NK-92 (cell line): ENCODE results near the gene CLSTN1.
"Not testable (repeated sequence)": the region's sequence is repeated elsewhere in the genome, so short reads cannot be mapped to it uniquely, and the experiment has no call there.

ENCODE experiments used
- DNase-seq: peaks from one replicate; lab custom pipeline; 2025; ENCODE audit not compliant: unreplicated experiment; lab: John Stamatoyannopoulos, UW

Gene CLSTN1

GRCh38 chr1:9801909-9802308 lies 21.9 kb downstream of the CLSTN1 start:
- DNase-seq = no peak

GRCh38 chr1:9798236-9799130 lies 25.3 kb downstream of the CLSTN1 start:
- DNase-seq = no peak

GRCh38 chr1:9797049-9797448 lies 26.7 kb downstream of the CLSTN1 start:
- DNase-seq = no peak

DNA sequence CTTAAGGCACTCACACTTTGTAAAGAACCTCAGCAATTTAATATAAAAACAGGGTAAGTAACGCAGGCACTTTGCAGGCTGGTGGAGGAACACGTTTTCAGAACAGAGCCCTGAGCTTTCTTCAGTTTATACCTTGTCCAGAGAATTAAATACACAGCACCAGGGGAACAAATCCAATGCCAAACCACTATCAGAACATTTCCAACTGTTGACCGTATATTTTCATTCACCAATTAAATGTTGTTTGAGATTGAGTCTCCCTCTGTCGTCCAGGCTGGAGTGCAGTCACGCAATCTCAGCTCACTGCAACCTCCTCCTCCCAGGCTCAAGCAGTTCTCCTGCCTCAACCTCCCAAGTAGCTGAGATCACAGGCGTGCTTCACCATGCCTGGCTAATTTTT lies 29.7 kb downstream of the CLSTN1 start:
- no peak for DNase-seq

GRCh38 chr1:9793291-9793690 lies 30.5 kb downstream of the CLSTN1 start:
- DNase-seq = no peak

- DNase-seq = no peak
Measured at GRCh38 chr1:9792156-9793042, 31.4 kb downstream of the CLSTN1 start.

DNA sequence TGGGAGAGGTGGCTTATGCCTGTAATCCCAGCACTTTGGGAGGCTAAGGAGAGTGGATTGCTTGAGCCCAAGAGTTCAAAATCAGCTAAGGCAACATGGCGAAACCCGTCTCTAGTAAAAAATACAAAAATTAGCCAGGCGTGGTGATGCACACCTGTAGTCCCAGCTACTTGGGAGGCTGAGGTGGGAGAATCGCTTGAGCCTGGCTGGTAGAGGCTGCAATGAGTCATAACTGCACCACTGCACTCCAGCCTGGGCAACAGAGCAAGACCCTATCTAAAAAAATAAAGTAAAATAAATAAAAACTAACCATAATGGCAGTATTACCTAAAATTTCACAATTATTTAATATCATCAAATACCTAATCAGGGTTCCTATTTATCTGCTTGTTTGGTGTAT lies 34.1 kb downstream of the CLSTN1 start:
- not testable (repeated sequence) for DNase-seq

DNA sequence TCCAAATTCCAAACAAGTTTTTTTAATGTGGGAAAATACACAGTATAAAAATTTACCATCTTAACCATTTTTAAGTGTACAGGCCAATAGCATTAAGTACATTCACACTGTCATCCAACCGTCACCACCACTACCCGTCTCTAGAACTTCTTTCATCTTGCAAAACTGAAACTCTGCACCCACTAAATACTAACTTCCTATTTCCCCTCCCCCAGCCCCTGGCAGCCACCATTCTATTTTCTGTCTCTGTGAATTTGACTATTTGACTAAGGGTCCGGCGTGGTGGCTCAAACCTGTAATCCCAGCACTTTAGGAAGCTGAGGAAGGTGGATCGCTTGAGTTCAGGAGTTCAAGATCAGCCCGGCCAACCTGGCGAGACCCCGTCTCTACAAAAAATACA lies 36.1 kb downstream of the CLSTN1 start:
- DNase-seq = no peak

DNA sequence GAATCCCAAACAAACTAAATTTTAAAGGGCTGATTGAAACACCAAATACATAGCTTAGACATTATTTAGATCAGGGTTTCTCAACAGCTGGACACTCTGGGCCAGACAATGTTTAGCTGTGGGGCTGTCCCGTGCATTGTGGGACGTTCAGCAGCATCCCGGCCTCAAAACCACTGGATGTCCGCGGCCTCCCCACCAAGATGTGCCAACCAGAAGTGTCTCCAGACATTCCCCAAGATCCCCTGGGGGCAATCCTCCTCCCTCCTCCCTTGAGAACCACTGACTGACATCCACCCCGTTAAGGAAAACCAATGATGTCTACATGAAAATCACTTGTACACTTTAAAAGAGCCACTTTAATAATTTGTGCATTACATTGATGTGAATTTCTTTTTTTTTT lies 38.4 kb downstream of the CLSTN1 start:
- no peak for DNase-seq

DNA sequence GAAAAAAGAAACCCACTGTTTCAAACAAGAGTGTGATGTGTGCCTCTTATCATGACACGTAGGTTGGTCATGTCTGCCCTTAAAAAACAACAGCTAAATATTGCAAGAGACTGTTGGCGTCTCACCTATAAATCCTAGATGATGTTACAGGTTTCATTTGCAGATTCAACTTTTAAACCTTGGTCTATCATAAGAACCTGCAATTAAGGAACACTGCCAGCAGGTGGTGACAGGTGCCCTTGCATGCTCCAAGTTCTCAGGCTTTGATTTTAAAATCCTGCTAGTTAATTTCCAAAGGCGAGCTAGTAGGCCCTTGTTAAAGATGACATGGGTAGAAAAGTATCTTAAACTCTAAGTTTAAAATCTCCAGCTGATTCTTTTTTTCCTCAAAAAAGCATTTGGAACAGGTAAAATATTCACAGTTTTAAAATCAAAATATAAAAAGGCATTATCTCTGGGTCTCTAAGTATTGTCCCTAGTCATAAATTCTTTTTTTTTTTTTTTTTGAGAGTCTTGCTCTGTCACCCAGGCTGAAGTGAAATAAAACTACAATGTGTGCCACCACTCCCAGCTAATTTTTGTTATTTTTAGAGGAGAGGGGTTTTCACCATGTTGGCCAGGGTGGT lies 39.1 kb downstream of the CLSTN1 start:
- DNase-seq = no peak

- no peak for DNase-seq
Measured at GRCh38 chr1:9782897-9783296, 40.9 kb downstream of the CLSTN1 start.

GRCh38 chr1:9782116-9782751 lies 41.5 kb downstream of the CLSTN1 start:
- no peak for DNase-seq

DNA sequence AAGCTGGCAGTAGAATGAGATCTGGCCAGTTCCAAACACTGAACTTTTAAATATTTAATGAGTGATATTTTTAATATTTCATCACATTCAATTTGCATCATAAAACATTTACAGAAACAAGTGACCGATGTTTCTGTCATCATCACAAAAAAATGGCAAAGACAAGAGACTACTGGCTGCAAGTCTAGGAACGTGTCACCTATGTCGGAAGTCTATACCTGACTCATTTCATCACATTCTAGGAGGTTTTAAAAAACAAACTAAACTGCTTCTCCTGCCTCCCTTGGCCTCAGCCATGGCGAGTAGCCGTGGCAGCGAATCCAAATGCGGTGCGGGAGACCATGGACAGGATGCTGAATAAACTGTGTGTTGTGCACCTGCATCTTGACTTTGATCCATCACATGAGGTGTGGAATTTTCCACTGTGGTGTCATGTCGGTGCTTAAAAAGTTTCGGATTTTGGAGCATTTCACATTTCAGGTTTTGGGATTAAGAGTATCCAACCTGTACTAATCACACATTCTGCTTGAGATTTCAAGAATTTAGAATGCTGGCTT lies 43.1 kb downstream of the CLSTN1 start:
- no peak for DNase-seq

DNA sequence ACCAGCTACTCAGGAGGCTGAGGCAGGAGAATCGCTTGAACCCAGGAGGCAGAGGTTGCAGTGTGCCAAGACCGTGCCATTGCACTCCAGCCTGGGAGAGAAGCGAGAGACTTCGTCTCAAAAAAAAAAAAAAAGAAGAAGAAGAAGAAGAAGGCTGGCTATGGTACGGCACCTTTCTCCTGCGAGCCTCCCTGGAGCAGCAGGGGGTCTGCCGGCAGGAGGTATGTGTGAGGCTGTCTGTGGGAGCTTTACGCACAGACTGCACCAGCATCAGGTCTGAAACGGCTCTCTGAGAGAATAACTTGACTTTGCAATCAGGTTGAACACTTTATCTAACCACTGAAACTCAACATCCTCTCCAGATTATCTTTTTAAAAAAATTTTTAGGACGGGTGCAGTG lies 44.9 kb downstream of the CLSTN1 start:
- DNase-seq = no peak

- no peak for DNase-seq
Measured at GRCh38 chr1:9776685-9777084, 47.1 kb downstream of the CLSTN1 start.

GRCh38 chr1:9774712-9775679 lies 48.8 kb downstream of the CLSTN1 start:
- DNase-seq = no peak

GRCh38 chr1:9770298-9770697 lies 53.5 kb downstream of the CLSTN1 start:
- no peak for DNase-seq

DNA sequence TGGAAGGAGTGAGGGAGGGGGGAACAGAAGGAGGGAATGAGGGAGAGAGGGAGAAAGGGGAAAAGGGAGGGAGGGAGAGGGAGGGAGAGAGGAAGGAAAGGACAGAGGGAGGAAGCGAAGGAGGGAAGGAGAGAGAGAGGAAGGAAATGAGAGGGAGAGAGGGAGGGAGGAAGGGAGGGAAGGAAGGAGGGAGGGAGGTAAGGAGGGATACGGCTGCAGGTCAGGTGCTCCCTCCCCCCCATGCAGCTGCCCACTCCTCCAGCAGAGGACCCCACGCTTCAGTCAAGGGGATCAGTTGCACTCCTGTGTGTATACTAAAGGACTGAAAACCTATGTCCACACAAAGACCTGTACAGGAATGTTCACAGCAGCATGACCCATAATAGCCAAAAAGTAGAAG lies 54.8 kb downstream of the CLSTN1 start:
- no peak for DNase-seq

DNA sequence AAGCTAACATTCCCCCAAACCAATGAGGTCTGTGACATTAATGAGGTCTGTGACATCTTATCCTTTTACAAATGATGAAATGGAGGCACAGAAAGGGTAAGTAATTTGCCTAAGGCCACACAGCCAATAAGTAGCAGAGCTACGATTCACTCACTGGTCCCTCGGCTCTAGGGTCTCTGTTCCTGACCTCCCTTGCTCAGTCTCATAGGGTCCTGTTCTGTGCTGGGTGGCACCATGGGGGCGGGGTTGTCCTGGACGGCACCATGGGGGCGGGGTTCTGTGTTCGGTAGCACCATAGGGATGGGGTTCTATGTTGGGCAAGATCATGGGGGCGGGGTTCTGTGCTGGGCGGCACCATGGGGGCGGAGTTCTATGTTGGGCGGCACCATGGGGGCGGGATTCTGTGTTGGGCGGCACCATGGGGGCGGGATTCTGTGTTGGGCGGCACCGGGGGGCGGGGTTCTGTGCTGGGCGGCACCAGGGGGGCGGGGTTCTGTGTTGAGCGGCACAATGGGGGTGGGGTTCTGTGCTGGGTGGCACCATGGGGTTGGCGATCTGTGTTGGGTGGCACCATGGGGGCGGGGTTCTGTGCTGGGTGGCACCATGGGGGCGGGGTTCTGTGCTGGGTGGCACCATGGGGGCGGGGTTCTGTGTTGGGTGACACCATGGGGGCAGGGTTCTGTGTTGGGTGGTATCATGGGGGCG lies 55.6 kb downstream of the CLSTN1 start:
- DNase-seq = no peak
